HepG2 (cell line): ENCODE results near the gene PDE9A. TPM values are rescaled to one million over a fixed set of nuclear protein-coding genes. Genes with fewer than 3 reads are reported as not detected.
A peak's percentile ranks its signal among the peaks of the same experiment; 100 is the strongest.

Source experiments
- ATAC-seq: fragments of 200-7000 bp; cut with Tn5 transposase; 3 replicates; pipeline ENCODE4 v1.9.1; 2020; ENCODE audit warnings: mild to moderate bottlenecking, moderate library complexity
- BruUV-seq: library from RNA; stranded (reverse); fragments of 400-500 nt; replicated peaks from 2 replicates; lab custom pipeline; 2021; lab: Mats Ljungman, UMichigan
- CTCF ChIA-PET: fragments of 300-600 bp; formaldehyde crosslinking; extraction: SDS; loops from one replicate; lab custom pipeline; 2021; ENCODE audit warnings: low total read pairs, inconsistent platforms, low intra/inter-chr PET ratio; lab: Yijun Ruan, JAX
- POLR2A ChIA-PET: fragments of 350-600 bp; sonication (Branson Sonifier 250); formaldehyde crosslinking; loops from one replicate; lab custom pipeline; 2020; ENCODE audit warnings: antibody characterized with exemption, inconsistent platforms; lab: Yijun Ruan, JAX
- DNase-seq: peaks from one replicate; pipeline ENCODE4 v3.0.0-alpha.2; 2015; ENCODE audit warnings: low spot score
- FAIRE-seq: peaks from 3 replicates; lab custom pipeline; 2011; peaks lifted over from hg19 to GRCh38; lab: Jason Lieb, UNC
- H2AFZ ChIP-seq: one replicate; pipeline ENCODE4 v1.6.1; 2011; ENCODE audit warnings: low read length, inconsistent platforms
- H3K27ac ChIP-seq: fragments of 300-600 bp; 3 replicates; pipeline ENCODE4 v1.8.0; 2011; ENCODE audit warnings: mixed run types, mild to moderate bottlenecking, mixed read lengths, low read length, inconsistent platforms; ENCODE audit not compliant: insufficient read depth; ENCODE audit errors: extremely low read length
- H3K27me3 ChIP-seq, 2 experiments: fragments of 200-600 bp in 1 of 2; 2 replicates in 1 of 2; 3 replicates in 1 of 2; pipeline versions ENCODE4 v1.6.0 to v1.8.0; 2011; ENCODE audit warnings: low read length in 2 of 2, mild to moderate bottlenecking in 2 of 2, moderate library complexity in 2 of 2, inconsistent platforms in 1 of 2; ENCODE audit not compliant: insufficient read depth in 2 of 2, control insufficient read depth in 1 of 2
- H3K36me3 ChIP-seq, 2 experiments: fragments of 200-600 bp in 1 of 2; replicated peaks in 1 of 2; 2 replicates in 1 of 2; 3 replicates in 1 of 2; pipeline versions ENCODE4 v1.5.1 to v1.8.0; 2011; ENCODE audit warnings: low read length in 2 of 2, inconsistent platforms in 1 of 2; ENCODE audit not compliant: insufficient read depth in 2 of 2, control insufficient read depth in 1 of 2
- H3K4me1 ChIP-seq: 2 replicates; pipeline ENCODE4 v1.5.1; 2012; ENCODE audit warnings: low read length, inconsistent platforms; ENCODE audit not compliant: insufficient read depth
- H3K4me2 ChIP-seq: 2 replicates; pipeline ENCODE4 v1.6.0; 2011; ENCODE audit warnings: low read depth, low read length, inconsistent platforms
- H3K4me3 ChIP-seq, 3 experiments: fragments of 200-600 bp in 1 of 3; sonication (generic), shearing (Covaris generic) in 1 of 3; replicated peaks in 1 of 3; 2 replicates each; pipeline ENCODE4 v1.5.1; 2011 to 2016; ENCODE audit warnings: low read length in 3 of 3, inconsistent platforms in 2 of 3, low read depth in 2 of 3, mild to moderate bottlenecking in 2 of 3, control low read depth in 1 of 3, mixed read lengths in 1 of 3; ENCODE audit not compliant: insufficient read depth in 1 of 3
- H3K79me2 ChIP-seq: one replicate; pipeline ENCODE4 v1.6.1; 2011; ENCODE audit warnings: low read length, inconsistent platforms; ENCODE audit not compliant: insufficient read depth
- H3K9ac ChIP-seq: 2 replicates; pipeline ENCODE4 v1.6.0; 2011; ENCODE audit warnings: mild to moderate bottlenecking, low read depth, low read length, inconsistent platforms; ENCODE audit not compliant: insufficient read depth
- H3K9me3 ChIP-seq: 2 replicates; pipeline ENCODE4 v1.5.1; 2012; ENCODE audit warnings: mild to moderate bottlenecking, low read length
- H4K20me1 ChIP-seq: 2 replicates; pipeline ENCODE4 v1.6.0; 2011; ENCODE audit warnings: inconsistent platforms, mild to moderate bottlenecking, low read length, moderate library complexity; ENCODE audit not compliant: insufficient read depth
- ATF7-NPFF ChIP-seq: sonication (generic); formaldehyde crosslinking; IDR thresholded peaks from 2 replicates; pipeline ENCODE4 v1.8.1; 2023; ENCODE audit warnings: mild to moderate bottlenecking, low read depth, missing genetic modification reagents, moderate library complexity
- ETV5 ChIP-seq: IDR thresholded peaks from 2 replicates; pipeline ENCODE4 v1.6.1; 2018; ENCODE audit warnings: missing biosample characterization, missing genetic modification reagents, inconsistent platforms, borderline replicate concordance
- MBD4 ChIP-seq: IDR thresholded peaks from 2 replicates; pipeline ENCODE4 v1.6.1; 2012; ENCODE audit warnings: low read length, inconsistent platforms, borderline replicate concordance
- ZNF18 ChIP-seq: sonication (generic); formaldehyde crosslinking; IDR thresholded peaks from 2 replicates; pipeline ENCODE4 v1.8.0; 2022; ENCODE audit warnings: mild to moderate bottlenecking, missing genetic modification reagents; ENCODE audit not compliant: insufficient replicate concordance
- ZNF232 ChIP-seq: sonication (generic); formaldehyde crosslinking; IDR thresholded peaks from 2 replicates; pipeline ENCODE4 v1.4.0; 2020; ENCODE audit warnings: missing genetic modification reagents, borderline replicate concordance
- ZNF724P ChIP-seq: sonication (generic); formaldehyde crosslinking; IDR thresholded peaks from 2 replicates; pipeline ENCODE4 v1.8.0; 2022; ENCODE audit warnings: missing genetic modification reagents, borderline replicate concordance
- whole genome bisulfite sequencing: methylation state at CpG from one replicate; pipeline ENCODE4 v1.1.6; 2017; ENCODE audit warnings: low lambda C conversion rate; 5-methylcytosine and 5-hydroxymethylcytosine counted together
- in situ Hi-C: cut with HindIII; loops from 2 replicates; pipeline ENCODE4 v1.10.0; 2017; ENCODE audit warnings: low pct_unique_long_range_greater_than_20kb; ENCODE audit not compliant: extremely low pct_ligation_motif_present
- intact Hi-C: fragments of 100-400 bp; cut with micrococcal nuclease; formaldehyde crosslinking; loops from one replicate; pipeline ENCODE4 v1.10.0; 2022; ENCODE audit not compliant: unreplicated experiment
- polyA plus RNA-seq, 8 experiments: library from polyadenylated mRNA; depleted of rRNA in 3 of 8; stranded (reverse) in 7 of 8; unstranded in 1 of 8; fragments of >200 nt; fragmentation: Illumina TruSeq in 4 of 8; extraction: Trizol in 4 of 8; gene quantifications; 2 replicates each; pipeline versions ENCODE4 v1.2.1 to v1.2.3, GENCODE V29; 2011 to 2016; ENCODE audit warnings: low read depth in 4 of 8, missing spikeins in 1 of 8, mixed read lengths in 1 of 8; ENCODE audit not compliant: insufficient read depth in 1 of 8
- total RNA-seq, 5 experiments: library from RNA; depleted of rRNA; stranded (reverse); fragments of >200 nt; fragmentation: Illumina TruSeq; extraction: Trizol; gene quantifications; 2 replicates each; pipeline ENCODE4 v1.2.3, GENCODE V29; 2016; ENCODE audit warnings: low read depth in 1 of 5

Gene PDE9A
- total and polyA plus RNA-seq, 2 of the 13 experiments (the other 11 are each of a cell fraction or from before 2014, with no cell fraction given) = 4.6 to 19.7 TPM

- no peak for DNase-seq
- no TSS peak for BruUV-seq
- H3K4me1 ChIP-seq = peaks cover 10% of the 10 kb centered on the region
- intact Hi-C loops = no loop called here
- ChIA-PET POLR2A (interaction anchor here (1.0 to 1.1 kb wide), 2 partner anchors 10 kb away, joined by 3 read pairs; no protein-coding TSS in a partner anchor), CTCF (no interaction called here)
- no peak overlapping the region for H2AFZ ChIP-seq
- H3K27ac ChIP-seq = no peak overlapping the region
- in situ Hi-C loops = no loop called here
- no peaks in the 10 kb centered on the region for H3K27me3 ChIP-seq
- no peaks in the 10 kb centered on the region for H3K36me3 ChIP-seq
- no peak overlapping the region for H3K4me2 ChIP-seq
- H3K9me3 ChIP-seq = no peaks in the 10 kb centered on the region
- no peak overlapping the region for H3K4me3 ChIP-seq
- FAIRE-seq = no peak
- no peak for ATAC-seq
- H4K20me1 ChIP-seq = no peaks in the 10 kb centered on the region
- no peak overlapping the region for H3K9ac ChIP-seq
- H3K79me2 ChIP-seq = no peaks in the 10 kb centered on the region
- 96% methylated on average over 15 of the region's 15 CpGs for WGBS
- TF ChIP-seq ETV5 (CRISPR knock-in tag) (no peak), ATF7-NPFF (CRISPR knock-in tag) (no peak), ZNF232 (CRISPR knock-in tag) (no peak), ZNF724P (CRISPR knock-in tag) (no peak)
Measured at GRCh38 chr21:42747746-42748351, 94.4 kb downstream of the PDE9A start.

GRCh38 chr21:42748620-42749176, 95.3 kb downstream of the PDE9A start:
- no TSS peak for BruUV-seq
- POLR2A ChIA-PET = interaction anchor here (1.0 kb wide), 1 partner anchor 11 kb away, joined by 3 read pairs; no protein-coding TSS in a partner anchor
- TF ChIP-seq ZNF18 (CRISPR knock-in tag) = peak; percentile 2
- no peak for TF ChIP-seq MBD4
- TF ChIP-seq, all 625 proteins: peak for 1
- DNase-seq (no peak), FAIRE-seq (no peak), ATAC-seq (no peak)
- intact Hi-C loops (no loop called here), in situ Hi-C loops (no loop called here)
- H3K27ac ChIP-seq = no peak overlapping the region
- H3K36me3 ChIP-seq = no peaks in the 10 kb centered on the region
- no peaks in the 10 kb centered on the region for H3K27me3 ChIP-seq
- no peaks in the 10 kb centered on the region for H4K20me1 ChIP-seq
- no peak overlapping the region for H3K9ac ChIP-seq
- 88% methylated on average over 13 of the region's 13 CpGs for WGBS
- no peaks in the 10 kb centered on the region for H3K79me2 ChIP-seq
- H3K4me1 ChIP-seq = peaks cover 10% of the 10 kb centered on the region
- CTCF ChIA-PET = no interaction called here
- no peaks in the 10 kb centered on the region for H3K9me3 ChIP-seq
- H3K4me2 ChIP-seq = no peak overlapping the region
- H2AFZ ChIP-seq = no peak overlapping the region
- no peak overlapping the region for H3K4me3 ChIP-seq
